ENCODE results near the gene SVOP.
"Not testable (repeated sequence)": the region's sequence is repeated elsewhere in the genome, so short reads cannot be mapped to it uniquely, and the experiment has no call there.

Gene SVOP

GRCh38 chr12:109029411-109029810 lies 8.5 kb upstream of the SVOP start:
- no peak for DNase-seq (ENCODE audit: low read depth)

GRCh38 chr12:109028624-109029023 lies 7.8 kb upstream of the SVOP start:
- DNase-seq (ENCODE audit: low read depth) = not testable (repeated sequence)

- DNase-seq (ENCODE audit: low read depth) = no peak
Measured at GRCh38 chr12:109027767-109028166, 6.9 kb upstream of the SVOP start.

GRCh38 chr12:109020146-109020795 lies 597 bp downstream of the SVOP start:
- no peak for DNase-seq (ENCODE audit: low read depth)

- no peak for DNase-seq (ENCODE audit: low read depth)
Measured at GRCh38 chr12:109018296-109018695, 2.6 kb downstream of the SVOP start.

GRCh38 chr12:109016978-109017377 lies 3.9 kb downstream of the SVOP start:
- DNase-seq (ENCODE audit: low read depth) = no peak

- no peak for DNase-seq (ENCODE audit: low read depth)
Measured at GRCh38 chr12:109016016-109016415, 4.9 kb downstream of the SVOP start.

- no peak for DNase-seq (ENCODE audit: low read depth)
Measured at GRCh38 chr12:109014984-109015765, 5.7 kb downstream of the SVOP start.

- no peak for DNase-seq (ENCODE audit: low read depth)
Measured at GRCh38 chr12:109010259-109010658, 10.6 kb downstream of the SVOP start.

- no peak for DNase-seq (ENCODE audit: low read depth)
Measured at GRCh38 chr12:109009766-109010165, 11.1 kb downstream of the SVOP start.

GRCh38 chr12:109004017-109004416 lies 16.9 kb downstream of the SVOP start:
- no peak for DNase-seq (ENCODE audit: low read depth)

- no peak for DNase-seq (ENCODE audit: low read depth)
Measured at GRCh38 chr12:108996320-108996719, 24.5 kb downstream of the SVOP start.

- DNase-seq (ENCODE audit: low read depth) = no peak
Measured at GRCh38 chr12:108995370-108995992, 25.4 kb downstream of the SVOP start.

GRCh38 chr12:108990103-108990502 lies 30.8 kb downstream of the SVOP start:
- DNase-seq (ENCODE audit: low read depth) = not testable (repeated sequence)

- no peak for DNase-seq (ENCODE audit: low read depth)
Measured at GRCh38 chr12:108989376-108989775, 31.5 kb downstream of the SVOP start.

- no peak for DNase-seq (ENCODE audit: low read depth)
Measured at GRCh38 chr12:108985750-108986149, 35.1 kb downstream of the SVOP start.

GRCh38 chr12:108983227-108983626 lies 37.6 kb downstream of the SVOP start:
- DNase-seq (ENCODE audit: low read depth) = no peak

- no peak for DNase-seq (ENCODE audit: low read depth)
Measured at GRCh38 chr12:108982621-108983219, 38.1 kb downstream of the SVOP start.

- DNase-seq (ENCODE audit: low read depth) = no peak
Measured at GRCh38 chr12:108981835-108982234, 39.0 kb downstream of the SVOP start.

- DNase-seq (ENCODE audit: low read depth) = no peak
Measured at GRCh38 chr12:108980831-108981618, 39.8 kb downstream of the SVOP start.

- DNase-seq (ENCODE audit: low read depth) = no peak
Measured at GRCh38 chr12:108977360-108977759, 43.5 kb downstream of the SVOP start.

GRCh38 chr12:108975024-108975593 lies 45.8 kb downstream of the SVOP start:
- no peak for DNase-seq (ENCODE audit: low read depth)
